HG03442 (cell line): ENCODE results near the gene DLG3.
"Not testable (repeated sequence)": the region's sequence is repeated elsewhere in the genome, so short reads cannot be mapped to it uniquely, and the experiment has no call there.

Source experiments
- ATAC-seq: cut with Tn5 transposase; IDR thresholded peaks from one replicate; pipeline ENCODE4 v1.9.1; 2021; ENCODE audit warnings: mild to moderate bottlenecking, moderate library complexity; ENCODE audit not compliant: unreplicated experiment

Gene DLG3

GRCh38 chrX:70444326-70444945 is at the start of gene DLG3:
TSS of gene DLG3 (plus strand) at chrX:70444835. CDS start at chrX:70445202, 367 bp downstream.
- no peak for ATAC-seq

GRCh38 chrX:70398899-70399298 is 45.7 kb upstream of the DLG3 start:
- ATAC-seq: no peak

- not testable (repeated sequence) for ATAC-seq
Observed at GRCh38 chrX:70400181-70400580, 44.5 kb upstream of the DLG3 start.

- ATAC-seq: no peak
Observed at GRCh38 chrX:70402721-70403120, 41.9 kb upstream of the DLG3 start.

GRCh38 chrX:70405003-70405402 is 39.6 kb upstream of the DLG3 start:
- no peak for ATAC-seq

GRCh38 chrX:70410921-70411320 is 33.7 kb upstream of the DLG3 start:
- no peak for ATAC-seq

- ATAC-seq: no peak
Observed at GRCh38 chrX:70411475-70411874, 33.2 kb upstream of the DLG3 start.

- ATAC-seq: no peak
Observed at GRCh38 chrX:70421618-70422017, 23.0 kb upstream of the DLG3 start.

GRCh38 chrX:70422851-70423341 is 21.7 kb upstream of the DLG3 start, which contains the start of gene GDPD2:
TSS of gene GDPD2 (plus strand) at chrX:70423314. CDS start at chrX:70424985, 1,671 bp downstream.
- ATAC-seq: no peak

- ATAC-seq: no peak
Observed at GRCh38 chrX:70423936-70424675, 20.5 kb upstream of the DLG3 start.

- ATAC-seq: no peak
Observed at GRCh38 chrX:70424801-70425200, 19.8 kb upstream of the DLG3 start.

GRCh38 chrX:70426286-70427278 is 18.1 kb upstream of the DLG3 start:
- ATAC-seq: no peak

- no peak for ATAC-seq
Observed at GRCh38 chrX:70427365-70427764, 17.3 kb upstream of the DLG3 start.

GRCh38 chrX:70429759-70430158 is 14.9 kb upstream of the DLG3 start:
- no peak for ATAC-seq

- no peak for ATAC-seq
Observed at GRCh38 chrX:70432936-70433847, 11.4 kb upstream of the DLG3 start.

- peak; percentile 63 for ATAC-seq
Observed at GRCh38 chrX:70433848-70434351, 10.7 kb upstream of the DLG3 start.

- peak; percentile 52 for ATAC-seq
Observed at GRCh38 chrX:70434352-70434866, 10.2 kb upstream of the DLG3 start.

GRCh38 chrX:70434914-70435586 is 9.6 kb upstream of the DLG3 start:
- ATAC-seq: peak; percentile 23

- ATAC-seq: no peak
Observed at GRCh38 chrX:70436343-70436742, 8.3 kb upstream of the DLG3 start.
